Measurements from ENCODE around the gene YES1.
"Not testable (repeated sequence)": the region's sequence is repeated elsewhere in the genome, so short reads cannot be mapped to it uniquely, and the experiment has no call there.

The YES1 gene

DNA sequence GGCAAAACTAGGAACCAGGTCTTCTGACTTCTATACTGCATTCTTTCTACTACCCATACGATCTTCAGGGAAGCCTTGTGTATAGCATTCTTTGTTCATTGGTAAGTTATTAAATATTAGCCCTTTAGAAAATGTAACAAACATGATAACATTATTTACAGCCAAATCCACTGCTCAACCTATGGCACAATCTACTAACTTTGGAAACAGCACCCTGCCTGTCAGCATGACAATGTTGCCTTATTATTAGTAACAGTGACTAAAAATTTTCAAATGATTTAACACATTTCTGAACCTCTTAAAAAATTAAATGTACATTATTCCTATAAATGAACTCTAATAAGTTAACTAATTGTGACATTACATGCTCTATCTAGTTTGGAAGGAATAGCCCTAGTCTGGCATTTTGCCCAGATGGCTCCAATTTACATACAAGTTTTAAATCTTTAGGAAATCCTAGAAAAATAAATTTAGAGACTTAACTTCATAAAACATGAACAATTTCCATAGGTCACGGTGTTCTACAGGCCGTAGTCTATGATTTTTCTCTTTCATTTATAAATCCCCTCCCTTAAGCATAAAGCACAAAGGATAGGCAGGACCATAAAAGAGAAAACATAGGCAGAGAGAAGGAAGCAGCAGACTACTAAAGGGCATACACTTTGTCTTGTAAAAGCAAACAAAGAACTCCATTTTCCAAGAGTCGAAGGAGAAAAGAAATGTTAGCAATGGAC is 33.7 kb downstream of the YES1 start:
- no peak for ATAC-seq

DNA sequence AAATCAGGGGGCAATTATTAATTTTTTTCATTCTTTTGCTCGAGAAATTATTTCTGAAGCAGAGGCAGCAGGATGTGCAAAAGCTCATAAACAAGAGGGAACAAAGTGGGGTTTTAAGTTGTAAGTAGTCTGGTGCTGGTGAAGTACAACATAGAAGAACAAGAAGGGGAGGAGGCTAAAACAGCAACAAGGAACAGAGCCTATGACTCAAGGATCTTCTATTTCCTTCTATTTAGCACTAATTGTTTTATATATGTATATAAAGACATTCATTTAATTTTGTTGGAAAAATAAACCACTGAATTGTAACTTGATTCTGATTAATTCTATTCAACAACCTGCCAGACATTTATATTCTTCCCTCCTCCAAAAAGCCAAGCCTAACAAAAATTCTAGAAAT is 35.0 kb downstream of the YES1 start:
- ATAC-seq: no peak

DNA sequence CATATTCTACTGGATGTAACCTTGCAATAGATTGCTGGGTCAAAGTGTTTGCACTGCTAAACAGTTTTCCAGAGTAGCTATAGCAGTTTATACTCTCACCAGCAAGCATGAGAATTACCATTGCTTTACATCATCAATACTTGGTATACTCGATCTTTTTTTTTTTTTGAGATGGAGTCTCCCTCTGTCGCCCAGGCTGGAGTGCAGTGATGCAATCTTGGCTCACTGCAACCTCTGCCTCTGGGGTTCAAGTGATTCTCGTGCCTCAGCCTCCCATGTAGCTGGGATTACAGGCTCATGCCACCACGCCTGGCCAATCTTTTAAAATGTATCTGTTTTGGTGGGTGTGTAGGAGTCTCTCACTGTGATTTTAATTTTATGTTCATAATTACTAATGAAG is 36.0 kb downstream of the YES1 start:
- not testable (repeated sequence) for ATAC-seq

DNA sequence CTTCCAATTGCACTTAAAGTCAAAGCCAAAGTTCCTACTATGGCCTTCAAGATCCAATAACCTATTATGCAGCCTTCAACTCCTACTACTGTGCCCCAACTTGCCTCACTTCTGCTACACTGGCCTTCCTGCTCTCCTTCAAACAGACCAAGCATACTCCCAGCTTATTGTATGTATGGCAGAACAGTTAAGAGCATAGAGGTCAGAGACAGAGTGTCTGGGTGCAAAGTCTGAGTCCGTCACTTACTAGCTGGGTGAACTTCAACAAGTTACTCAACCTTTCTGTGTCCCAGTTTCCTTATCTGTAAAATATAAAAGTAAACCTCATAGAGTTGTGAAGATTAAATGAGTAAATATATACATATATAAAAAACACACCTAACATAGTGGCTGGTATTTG is 37.2 kb downstream of the YES1 start:
- no peak for ATAC-seq

DNA sequence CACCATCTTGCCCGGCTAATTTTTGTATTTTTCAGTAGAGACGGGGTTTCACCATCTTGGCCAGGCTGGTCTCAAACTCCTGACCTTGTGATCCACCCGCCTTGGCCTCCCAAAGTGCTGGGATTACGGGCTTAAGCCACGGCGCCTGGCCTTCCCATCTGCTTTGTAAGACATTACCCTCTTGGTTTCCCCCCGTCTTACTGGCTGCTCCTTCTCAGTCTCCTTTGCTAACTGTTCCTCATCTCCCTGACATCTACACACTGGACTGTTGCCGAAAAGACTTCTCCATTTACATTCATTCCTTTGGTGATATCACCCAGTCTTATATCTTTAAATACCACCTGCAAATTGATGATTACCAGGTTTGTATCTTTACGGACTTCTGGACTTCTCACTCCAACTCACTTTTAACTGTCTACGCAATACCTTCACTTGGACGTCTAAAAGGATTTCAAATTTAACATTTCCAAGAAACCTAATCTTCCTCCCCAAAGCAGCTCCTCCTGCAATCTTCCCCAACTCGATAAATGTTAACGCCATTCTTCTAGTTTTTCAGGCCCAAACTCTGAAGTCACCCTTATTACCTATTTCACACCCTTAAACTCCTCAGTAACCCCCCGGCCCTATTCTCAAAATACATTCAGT is 37.9 kb downstream of the YES1 start:
- no peak for ATAC-seq

DNA sequence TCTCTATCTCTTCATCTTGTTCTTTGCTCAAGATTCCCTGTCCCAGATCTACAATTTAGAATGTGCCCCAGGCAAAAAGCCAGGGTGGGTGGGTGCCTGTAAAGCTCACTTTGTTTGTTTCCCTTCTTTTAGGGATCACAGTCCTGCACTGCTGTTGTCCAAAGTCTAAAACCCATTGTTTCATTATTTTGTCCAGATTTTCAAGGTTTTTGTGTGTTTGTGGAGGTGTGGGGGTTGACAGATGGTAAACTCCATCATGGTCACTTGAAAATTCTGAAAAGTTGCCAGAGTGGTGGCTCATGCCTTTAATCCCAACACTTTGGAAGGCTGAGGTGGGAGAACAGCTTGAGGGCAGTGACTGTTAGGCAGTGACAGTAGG is 41.5 kb downstream of the YES1 start:
- ATAC-seq: no peak

DNA sequence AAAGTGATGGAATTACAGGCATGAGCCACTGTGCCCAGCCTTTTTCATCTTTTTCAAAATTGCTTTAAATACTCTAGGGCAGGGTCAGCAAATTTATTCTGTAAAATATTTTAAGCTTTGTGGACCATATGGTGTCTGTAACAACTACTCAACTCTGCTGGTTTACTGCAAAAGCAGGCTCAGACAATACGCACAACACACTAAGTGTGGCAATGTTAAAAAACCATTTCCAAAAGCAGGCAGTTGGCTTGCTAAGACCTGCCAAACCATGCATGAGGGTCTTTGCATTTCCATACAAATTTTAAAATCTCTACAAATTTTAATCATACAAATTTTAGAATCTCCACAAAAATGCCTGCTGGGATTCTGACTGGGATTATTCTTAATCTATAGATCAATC is 44.1 kb downstream of the YES1 start:
- no peak for ATAC-seq

DNA sequence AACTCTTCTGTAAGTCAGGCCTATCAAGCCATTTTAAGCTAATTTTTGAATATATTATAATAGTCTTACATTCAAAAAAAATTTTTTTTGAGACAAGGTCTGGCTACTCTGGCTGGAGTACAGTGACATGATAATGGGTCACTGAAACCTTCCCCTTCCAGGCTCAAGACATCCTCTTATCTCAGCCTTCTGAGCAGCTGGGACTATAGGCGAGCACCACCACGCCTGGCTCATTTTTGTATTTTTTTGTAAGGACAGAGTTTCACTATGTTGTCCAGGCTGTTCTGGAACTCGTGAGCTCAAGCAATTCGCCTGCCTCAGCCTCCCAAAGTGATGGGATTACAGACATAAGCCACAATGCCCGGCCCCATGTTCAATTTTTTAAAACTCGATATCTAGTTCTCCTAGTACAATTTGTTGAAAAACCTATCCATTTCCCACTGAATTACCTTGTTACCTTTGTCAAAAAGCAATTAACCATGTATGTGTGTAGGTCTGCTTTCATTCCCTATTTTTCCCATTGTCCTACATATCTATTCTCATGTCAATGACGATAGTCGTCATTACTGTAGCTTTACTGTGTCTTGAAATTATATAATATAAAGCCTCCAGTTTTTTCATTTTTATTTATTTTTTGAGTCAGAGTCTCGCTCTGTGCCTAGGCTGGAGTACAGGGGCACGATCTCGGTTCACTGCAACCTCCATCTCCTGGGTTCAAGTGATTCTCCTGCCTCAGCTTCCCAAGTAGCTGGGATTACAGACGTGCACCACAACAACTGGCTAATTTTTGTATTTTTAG is 44.8 kb downstream of the YES1 start:
- no peak for ATAC-seq

DNA sequence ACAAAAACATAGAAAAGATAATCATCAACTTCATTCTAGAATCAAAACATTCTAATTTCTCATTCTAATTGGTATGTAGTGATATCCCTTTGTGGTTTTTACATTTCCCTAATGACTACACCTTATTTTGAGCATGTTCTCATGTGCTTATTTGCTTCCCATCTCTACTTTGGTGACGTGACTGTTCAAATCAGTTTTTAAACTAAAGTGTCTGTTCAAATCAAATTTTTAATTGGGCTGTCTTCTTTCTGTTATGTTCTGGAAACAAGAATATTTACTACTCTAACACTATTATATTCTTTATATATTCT is 45.5 kb downstream of the YES1 start:
- no peak for ATAC-seq

DNA sequence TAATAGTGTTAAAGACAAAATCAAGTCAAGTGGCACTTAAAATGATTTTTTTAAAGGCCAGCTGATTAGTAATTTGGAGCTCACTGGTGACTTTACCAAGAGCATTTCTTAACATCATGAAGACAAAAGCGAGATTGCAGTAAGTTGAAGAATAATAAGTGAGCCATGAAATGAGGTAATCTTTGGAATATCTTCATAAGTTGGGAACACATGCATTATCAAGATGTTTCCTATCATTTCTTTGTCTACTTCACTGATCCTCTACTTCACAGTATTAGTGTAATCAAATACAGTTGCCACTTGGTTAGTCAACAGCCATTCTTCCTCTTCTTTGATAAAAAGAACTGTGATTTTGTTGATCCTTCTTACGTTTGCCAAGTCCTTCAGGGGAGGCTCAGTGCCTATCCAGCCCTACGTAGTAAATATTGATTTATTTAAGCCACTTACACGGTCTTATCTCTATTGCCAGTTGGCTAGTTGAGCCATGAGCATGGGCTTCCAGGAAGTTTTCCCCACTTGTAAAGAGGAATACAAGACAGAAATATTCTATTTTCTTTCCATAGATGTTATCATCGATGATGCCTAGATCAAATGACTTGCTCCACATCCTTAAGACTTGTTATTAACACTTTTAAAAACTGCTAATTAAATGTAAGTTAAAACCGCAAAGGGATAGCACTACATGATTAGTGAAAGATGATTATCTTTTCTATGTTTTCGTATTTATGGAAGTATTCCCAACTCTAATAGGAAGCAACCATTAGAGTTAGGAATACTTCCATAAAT is 46.1 kb downstream of the YES1 start:
- ATAC-seq: no peak

DNA sequence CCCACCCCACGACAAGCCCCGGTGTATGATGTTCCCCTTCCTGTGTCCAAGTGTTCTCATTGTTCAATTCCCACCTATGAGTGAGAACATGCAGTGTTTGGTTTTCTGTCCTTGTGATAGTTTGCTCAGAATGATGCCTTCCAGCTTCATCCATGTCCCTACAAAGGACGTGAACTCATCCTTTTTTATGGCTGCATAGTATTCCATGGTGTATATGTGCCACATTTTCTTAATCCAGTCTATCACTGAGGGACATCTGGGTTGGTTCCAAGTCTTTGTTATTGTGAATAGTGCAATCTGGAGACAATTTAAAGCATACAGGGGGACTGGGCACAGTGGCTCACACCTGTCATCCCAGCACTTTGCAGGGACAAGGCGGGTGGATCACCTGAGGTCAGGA is 52.2 kb downstream of the YES1 start:
- not testable (repeated sequence) for ATAC-seq

DNA sequence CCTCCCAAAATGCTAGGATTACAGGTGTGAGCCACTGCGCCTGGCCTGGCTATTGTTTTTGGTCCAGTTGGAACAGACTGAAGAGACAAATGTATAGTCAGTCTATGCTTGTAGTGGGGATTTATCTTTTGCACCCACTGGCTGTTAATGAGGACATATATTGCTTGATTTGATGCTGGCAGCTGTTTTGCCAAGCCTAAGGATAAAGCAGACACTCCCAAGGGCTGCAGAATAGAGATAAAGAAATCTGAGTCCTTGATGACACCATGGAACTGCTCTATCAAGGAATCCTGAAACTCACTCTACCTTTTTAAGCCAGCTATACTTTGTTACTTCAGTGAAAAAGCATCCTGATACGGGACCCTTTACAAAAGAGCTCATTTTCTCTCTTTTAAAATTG is 56.5 kb downstream of the YES1 start:
- ATAC-seq: no peak

DNA sequence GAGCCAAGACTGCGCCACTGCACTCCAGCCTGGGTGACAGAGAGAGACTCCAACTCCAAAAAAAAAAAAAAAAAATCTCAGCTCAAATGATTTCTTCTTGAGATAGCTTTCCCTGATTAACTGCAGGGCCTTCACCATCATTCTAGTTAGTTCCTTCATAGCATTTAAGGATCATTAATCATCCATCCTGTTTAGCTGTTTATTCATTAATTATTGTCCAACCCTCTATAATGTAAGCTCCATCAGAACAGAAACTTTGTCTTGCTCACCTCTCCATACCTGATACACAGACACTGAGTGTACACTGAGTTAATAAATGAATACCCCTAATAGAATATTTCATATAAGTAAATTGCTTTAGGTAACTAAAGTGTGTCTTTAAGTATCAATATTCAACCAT is 57.4 kb downstream of the YES1 start:
- ATAC-seq: no peak

DNA sequence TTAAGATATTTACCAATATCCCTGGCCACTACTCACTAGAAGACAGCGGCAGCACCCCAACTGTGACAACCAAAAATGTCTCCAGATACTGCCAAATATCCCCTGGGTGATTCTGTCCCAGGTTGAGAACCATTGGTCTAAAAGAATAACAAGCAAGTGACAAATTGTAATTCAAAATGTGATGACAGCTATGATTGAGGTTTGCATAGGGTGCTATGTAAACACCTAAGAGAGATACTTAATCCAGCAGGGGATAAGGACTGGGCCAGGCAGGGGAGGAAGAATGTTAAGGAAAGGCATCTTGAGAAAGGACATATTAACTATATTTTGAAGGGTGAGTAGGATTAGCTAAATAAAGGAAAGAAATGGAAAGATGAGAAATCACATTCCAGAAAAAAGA is 61.6 kb downstream of the YES1 start:
- no peak for ATAC-seq

DNA sequence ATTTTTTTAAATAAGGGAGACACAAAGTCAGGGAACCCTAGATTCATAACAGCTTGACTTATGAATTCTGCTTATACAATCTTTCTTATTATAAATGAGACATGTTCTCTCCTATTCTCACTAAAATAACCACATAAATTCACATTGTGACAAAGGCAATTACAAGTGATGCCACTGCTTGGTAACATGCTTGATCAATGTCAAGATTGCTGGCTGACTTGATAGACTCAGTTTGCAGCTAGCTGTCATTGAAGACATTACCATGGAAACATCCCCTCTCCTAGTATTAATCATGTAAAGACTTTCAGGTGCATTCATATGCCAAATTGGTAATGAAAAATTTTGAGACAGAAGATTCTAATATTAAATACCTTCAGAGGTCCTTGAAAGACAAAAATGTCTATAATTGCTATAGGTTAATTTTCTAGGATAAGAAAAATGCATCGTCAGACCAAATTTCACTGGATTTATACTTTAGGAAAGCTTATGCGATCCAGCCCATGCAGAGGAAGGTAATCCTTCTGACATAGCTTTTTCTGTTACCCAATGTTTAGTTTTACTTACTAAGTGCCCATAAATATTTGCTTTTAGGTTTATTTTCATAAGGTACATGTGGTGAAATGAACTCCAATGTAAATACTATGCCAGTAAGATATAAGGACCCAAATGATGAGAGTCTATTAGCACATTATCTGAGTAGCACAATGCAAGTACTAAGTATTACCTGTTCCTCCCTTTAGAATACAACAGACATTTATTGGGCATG is 67.0 kb downstream of the YES1 start:
- ATAC-seq: no peak

DNA sequence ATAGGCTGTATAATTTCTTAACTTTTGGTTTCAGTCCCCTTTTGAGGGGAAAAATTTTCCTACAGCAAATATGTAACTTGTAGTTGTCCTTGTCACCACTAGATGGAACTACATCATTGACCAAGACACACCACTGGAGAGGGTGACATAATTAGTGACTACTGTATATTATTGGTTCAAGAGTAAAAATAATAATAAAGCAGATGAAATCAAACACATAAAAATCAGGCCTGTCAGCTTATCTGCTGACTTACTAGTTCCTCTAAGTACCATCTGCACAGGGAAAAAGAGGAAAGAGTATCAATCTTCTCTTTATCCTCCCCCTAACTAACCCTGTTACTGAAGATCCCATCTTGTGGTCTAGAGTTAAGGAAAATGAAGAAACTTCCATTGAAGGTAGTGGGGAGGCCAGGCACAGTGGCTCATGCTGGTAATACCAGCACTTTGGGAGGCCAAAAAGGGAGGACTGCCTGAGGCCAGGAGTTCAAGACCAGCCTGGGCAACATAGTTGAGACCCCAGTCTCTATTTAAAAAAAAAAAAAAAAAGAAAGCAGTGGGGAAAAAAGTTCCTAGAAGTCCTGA is 70.0 kb downstream of the YES1 start:
- peak in 1 of 2 donors; percentile 74 for ATAC-seq

DNA sequence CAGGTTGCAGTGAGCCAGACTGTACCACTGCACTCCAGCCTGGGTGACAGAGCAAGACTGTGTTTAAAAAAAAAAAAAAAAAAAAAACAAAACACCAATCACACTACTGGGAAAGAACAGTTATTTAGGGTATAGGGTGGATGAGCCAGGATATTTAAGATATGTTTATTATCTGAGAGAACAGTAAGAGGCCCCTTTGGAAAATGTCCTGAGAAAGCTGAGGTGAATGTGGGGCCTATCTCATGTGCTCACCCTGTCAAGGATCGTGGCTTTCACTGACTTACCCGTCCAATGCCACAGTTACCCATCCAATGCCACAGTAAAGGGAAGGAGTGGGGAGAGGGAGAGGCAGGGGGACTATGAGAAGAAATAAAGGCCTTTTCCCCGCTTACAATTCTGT is 79.7 kb downstream of the YES1 start:
- ATAC-seq: no peak

DNA sequence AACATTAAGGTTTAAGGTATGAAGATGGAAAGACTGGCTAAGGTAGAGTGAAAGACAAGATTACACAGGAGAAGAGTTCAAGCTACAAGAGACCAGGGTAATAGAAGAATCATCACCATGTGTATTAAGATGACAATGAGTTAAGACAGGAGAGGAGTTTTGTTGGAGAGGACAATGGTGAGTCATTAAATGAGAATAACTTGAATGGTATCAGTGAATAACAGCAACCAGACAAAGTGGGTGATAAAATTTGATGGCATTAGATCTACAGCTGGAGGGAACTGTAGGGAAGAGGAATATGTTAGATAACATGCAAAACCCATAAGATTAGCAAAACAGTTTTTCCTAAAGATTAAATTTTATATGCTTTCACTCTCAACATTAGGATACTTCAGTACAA is 80.9 kb downstream of the YES1 start:
- no peak for ATAC-seq

DNA sequence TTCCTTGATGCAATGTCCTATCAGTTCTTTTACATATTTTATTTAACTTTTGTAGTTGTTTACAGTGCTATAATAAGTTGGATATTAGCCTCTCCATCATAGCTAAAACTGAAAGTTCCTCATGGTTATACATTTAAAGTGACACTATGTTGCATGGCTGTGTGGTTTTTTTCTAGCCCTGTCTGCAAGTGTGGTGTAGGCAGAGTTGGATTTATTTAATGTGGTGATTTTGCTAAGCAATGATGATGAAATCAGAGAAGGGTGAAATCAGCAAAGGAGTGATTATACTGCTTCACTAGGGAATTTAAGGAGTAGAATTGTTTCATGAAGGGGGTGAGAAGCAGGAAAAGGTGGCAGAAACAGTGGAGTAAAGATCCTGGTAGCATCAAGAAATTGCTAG is 81.3 kb downstream of the YES1 start:
- no peak for ATAC-seq

DNA sequence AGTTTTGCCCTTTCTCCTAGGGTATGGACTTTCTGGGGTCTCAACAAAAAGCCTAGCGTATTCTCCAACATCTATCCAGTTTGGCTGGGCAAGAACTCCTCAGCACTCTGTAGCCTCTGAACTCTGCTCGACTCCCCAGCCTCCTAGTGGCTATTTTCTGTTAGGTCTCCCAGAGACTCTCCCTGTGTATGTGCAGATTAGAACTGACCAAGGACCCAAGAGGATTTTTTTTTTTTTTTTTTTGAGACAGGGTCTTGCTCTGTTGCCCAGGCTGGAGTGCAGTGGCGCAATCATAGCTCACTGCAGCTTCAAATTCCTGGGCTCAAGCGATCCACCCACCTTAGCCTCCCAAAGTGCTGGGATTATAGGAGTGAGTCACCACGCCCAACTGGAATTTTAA is 81.9 kb downstream of the YES1 start:
- not testable (repeated sequence) for ATAC-seq

DNA sequence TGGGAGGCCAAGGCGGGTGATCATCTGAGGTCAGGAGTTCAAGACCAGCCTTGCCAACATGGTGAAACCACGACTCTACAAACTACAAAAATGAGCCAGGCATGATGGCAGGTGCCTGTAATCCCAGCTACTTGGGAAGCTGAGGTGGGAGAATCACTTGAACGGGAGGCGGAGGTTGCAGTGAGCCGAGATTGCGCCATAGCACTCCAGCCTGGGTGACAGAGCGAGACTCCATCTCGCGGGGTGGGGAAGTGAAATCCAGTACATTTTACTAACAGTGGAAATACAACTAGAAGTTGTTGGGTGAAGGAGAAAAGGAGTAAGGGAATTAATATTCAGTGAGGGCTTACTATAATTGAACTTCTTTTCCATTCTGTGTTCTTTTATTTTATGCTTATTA is 86.4 kb downstream of the YES1 start:
- ATAC-seq: no peak

DNA sequence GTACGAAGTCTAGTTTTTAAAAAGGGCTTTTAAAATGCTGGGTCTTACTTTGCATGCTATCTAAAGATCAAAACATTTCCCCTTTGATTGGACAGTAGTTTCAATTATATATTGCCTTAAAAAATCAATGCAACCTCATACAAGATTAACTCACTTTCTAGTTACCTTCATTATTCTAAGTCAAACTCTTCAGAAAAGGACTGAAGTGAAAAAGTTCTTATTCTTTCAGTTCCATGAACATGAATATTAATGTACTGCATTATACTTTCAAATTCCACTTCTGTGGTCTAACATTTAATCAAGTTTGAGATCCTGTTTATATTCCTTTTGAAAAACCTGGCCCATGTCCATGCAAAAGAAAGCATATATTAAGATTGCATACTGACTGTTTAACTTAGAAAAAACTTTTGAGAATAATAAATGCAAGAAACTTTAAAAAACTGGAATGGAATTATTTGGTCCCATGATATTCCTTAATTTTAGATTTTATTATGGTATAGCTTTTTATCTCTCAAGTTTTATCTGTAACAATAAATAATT is 88.4 kb downstream of the YES1 start:
- no peak for ATAC-seq

All from activated CD4-positive, CD25-positive, alpha-beta regulatory T cell treated with anti-CD3 and anti-CD28 coated beads, Interleukin-2, amount 50 U/mL, for 24 hours (primary cell).